HG02938 (cell line): ENCODE results near the gene CHMP5.

Source experiments
- ATAC-seq: cut with Tn5 transposase; IDR thresholded peaks from one replicate; pipeline ENCODE4 v1.9.1; 2021; ENCODE audit warnings: mild to moderate bottlenecking, moderate library complexity; ENCODE audit not compliant: unreplicated experiment

CHMP5 gene

GRCh38 chr9:33273266-33273971 lies 8.6 kb downstream of the CHMP5 start:
- no peak for ATAC-seq

- no peak for ATAC-seq
These were observed 9.1 kb downstream of the CHMP5 start for GRCh38 chr9:33273972-33274328.

GRCh38 chr9:33277484-33277883 lies 12.6 kb downstream of the CHMP5 start:
- ATAC-seq = no peak

- no peak for ATAC-seq
These were observed 20.7 kb downstream of the CHMP5 start for GRCh38 chr9:33285502-33285901.

- no peak for ATAC-seq
These were observed 22.2 kb downstream of the CHMP5 start for GRCh38 chr9:33287087-33287490.

- ATAC-seq = no peak
These were observed 23.4 kb downstream of the CHMP5 start for GRCh38 chr9:33288235-33288634.

GRCh38 chr9:33288828-33289483 lies 24.1 kb downstream of the CHMP5 start:
- ATAC-seq = no peak

GRCh38 chr9:33289496-33289895 lies 24.6 kb downstream of the CHMP5 start:
- no peak for ATAC-seq

GRCh38 chr9:33289936-33290246 lies 25.0 kb downstream of the CHMP5 start:
- ATAC-seq = no peak

GRCh38 chr9:33290247-33291030 lies 25.6 kb downstream of the CHMP5 start, which contains the start of gene NFX1:
NFX1 (plus strand) TSS chr9:33290516; CDS start chr9:33290573, 57 bp downstream.
- peak; percentile 88 for ATAC-seq

GRCh38 chr9:33291031-33291397 lies 26.2 kb downstream of the CHMP5 start:
- ATAC-seq = no peak

GRCh38 chr9:33291901-33292300 lies 27.1 kb downstream of the CHMP5 start:
- ATAC-seq = no peak

GRCh38 chr9:33293782-33294181 lies 28.9 kb downstream of the CHMP5 start:
- no peak for ATAC-seq

- no peak for ATAC-seq
These were observed 30.0 kb downstream of the CHMP5 start for GRCh38 chr9:33294670-33295432.

GRCh38 chr9:33295571-33295970 lies 30.7 kb downstream of the CHMP5 start:
- peak; percentile 34 for ATAC-seq

- ATAC-seq = peak; percentile 93
These were observed 32.6 kb downstream of the CHMP5 start for GRCh38 chr9:33297432-33297831.

GRCh38 chr9:33300546-33300945 lies 35.7 kb downstream of the CHMP5 start:
- no peak for ATAC-seq

- ATAC-seq = no peak
These were observed 39.5 kb downstream of the CHMP5 start for GRCh38 chr9:33304362-33304761.

GRCh38 chr9:33306037-33306436 lies 41.2 kb downstream of the CHMP5 start:
- no peak for ATAC-seq

- ATAC-seq = no peak
These were observed 42.2 kb downstream of the CHMP5 start for GRCh38 chr9:33307067-33307466.

GRCh38 chr9:33309903-33310302 lies 45.1 kb downstream of the CHMP5 start:
- no peak for ATAC-seq
